Measurements from ENCODE around the gene IL26. TPM values are rescaled to one million over a fixed set of nuclear protein-coding genes. Genes with fewer than 3 reads are reported as not detected.

IL26 gene
- total RNA-seq, 1 experiment from 2014 or later, result not detected

- POLR2A ChIA-PET, result interaction anchor here (0.5 kb wide), 1 partner anchor 814 kb away, joined by 3 read pairs; no protein-coding TSS in a partner anchor
- CTCF ChIA-PET, result interaction anchor here (0.7 to 1.0 kb wide), 2 partner anchors 23 to 45 kb away, joined by 3 to 6 read pairs; no protein-coding TSS in a partner anchor
- intact Hi-C loops (cut with micrococcal nuclease; ENCODE audit: unreplicated experiment), result no loop called here
Observed at GRCh38 chr12:68158432-68158831, 67.2 kb downstream of the IL26 start.

DNA sequence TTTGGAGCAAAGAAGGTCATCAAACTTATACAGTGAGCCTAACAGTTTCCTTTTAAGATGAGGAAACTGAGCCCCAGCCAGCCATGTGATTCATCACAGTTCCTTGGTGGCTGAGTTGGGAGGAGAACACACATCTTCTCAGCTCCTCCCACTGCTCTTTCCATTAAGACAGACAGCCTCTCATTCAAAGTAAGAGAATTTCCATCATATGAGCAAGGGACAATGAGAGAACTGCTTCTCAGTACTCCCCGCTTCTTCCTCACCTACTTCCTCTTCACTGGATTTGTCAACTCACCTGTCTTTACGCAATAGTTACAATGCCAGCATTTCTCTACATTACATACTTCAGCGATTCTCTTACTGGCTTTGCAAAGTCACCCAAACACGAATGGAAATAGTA is 68.2 kb downstream of the IL26 start:
- H3K27ac ChIP-seq (ENCODE audit: low read length), result no peak overlapping the region
- ATAC-seq (no peak), DNase-seq (ENCODE audit: low read depth, low spot score) (no peak)
- peaks cover 11% of the 10 kb centered on the region for H3K27me3 ChIP-seq (ENCODE audit: control insufficient read depth, insufficient read depth, low read length)
- BruUV-seq (replicated peaks), result no TSS peak
- no peak overlapping the region for H3K4me3 ChIP-seq (ENCODE audit: low read depth in 2 of 2, low read length in 2 of 2)
- in situ Hi-C loops (cut with HindIII; ENCODE audit: low pct_unique_long_range_greater_than_20kb, low sequenced_read_pairs), result no loop called here
- no peaks in the 10 kb centered on the region for H3K4me1 ChIP-seq (ENCODE audit: control insufficient read depth, insufficient read depth, low read length)
- no peaks in the 10 kb centered on the region for H3K36me3 ChIP-seq (ENCODE audit: control insufficient read depth, insufficient read depth, low read length)
- intact Hi-C loops (cut with micrococcal nuclease; ENCODE audit: unreplicated experiment), result no loop called here
- TF ChIP-seq SIN3A (IDR thresholded peaks at IDR 0.05; ENCODE audit: borderline replicate concordance, insufficient read depth, low read depth, low read length) (no peak), POLR2AphosphoS5 (IDR thresholded peaks at IDR 0.05; ENCODE audit: low read depth, low read length) (no peak), CTCF (IDR thresholded peaks at IDR 0.05) (no peak), TCF7L2 (IDR thresholded peaks at IDR 0.05; ENCODE audit: low read depth, low read length) (no peak)
- TF ChIP-seq, protein P1, sequence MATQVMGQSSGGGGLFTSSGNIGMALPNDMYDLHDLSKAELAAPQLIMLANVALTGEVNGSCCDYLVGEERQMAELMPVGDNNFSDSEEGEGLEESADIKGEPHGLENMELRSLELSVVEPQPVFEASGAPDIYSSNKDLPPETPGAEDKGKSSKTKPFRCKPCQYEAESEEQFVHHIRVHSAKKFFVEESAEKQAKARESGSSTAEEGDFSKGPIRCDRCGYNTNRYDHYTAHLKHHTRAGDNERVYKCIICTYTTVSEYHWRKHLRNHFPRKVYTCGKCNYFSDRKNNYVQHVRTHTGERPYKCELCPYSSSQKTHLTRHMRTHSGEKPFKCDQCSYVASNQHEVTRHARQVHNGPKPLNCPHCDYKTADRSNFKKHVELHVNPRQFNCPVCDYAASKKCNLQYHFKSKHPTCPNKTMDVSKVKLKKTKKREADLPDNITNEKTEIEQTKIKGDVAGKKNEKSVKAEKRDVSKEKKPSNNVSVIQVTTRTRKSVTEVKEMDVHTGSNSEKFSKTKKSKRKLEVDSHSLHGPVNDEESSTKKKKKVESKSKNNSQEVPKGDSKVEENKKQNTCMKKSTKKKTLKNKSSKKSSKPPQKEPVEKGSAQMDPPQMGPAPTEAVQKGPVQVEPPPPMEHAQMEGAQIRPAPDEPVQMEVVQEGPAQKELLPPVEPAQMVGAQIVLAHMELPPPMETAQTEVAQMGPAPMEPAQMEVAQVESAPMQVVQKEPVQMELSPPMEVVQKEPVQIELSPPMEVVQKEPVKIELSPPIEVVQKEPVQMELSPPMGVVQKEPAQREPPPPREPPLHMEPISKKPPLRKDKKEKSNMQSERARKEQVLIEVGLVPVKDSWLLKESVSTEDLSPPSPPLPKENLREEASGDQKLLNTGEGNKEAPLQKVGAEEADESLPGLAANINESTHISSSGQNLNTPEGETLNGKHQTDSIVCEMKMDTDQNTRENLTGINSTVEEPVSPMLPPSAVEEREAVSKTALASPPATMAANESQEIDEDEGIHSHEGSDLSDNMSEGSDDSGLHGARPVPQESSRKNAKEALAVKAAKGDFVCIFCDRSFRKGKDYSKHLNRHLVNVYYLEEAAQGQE (IDR thresholded peaks at IDR 0.05; ENCODE audit: insufficient read depth in 1 of 2, low read depth in 2 of 2, low read length in 1 of 2), result no peak
- POLR2A ChIA-PET, result no interaction called here
- CTCF ChIA-PET, result no interaction called here
- H3K9me3 ChIP-seq (ENCODE audit: control insufficient read depth, insufficient read depth, low read depth, low read length), result no peaks in the 10 kb centered on the region

More at GRCh38 chr12:68158432-68158831, 67.2 kb downstream of the IL26 start:
- in situ Hi-C loops (cut with HindIII; ENCODE audit: low pct_unique_long_range_greater_than_20kb, low sequenced_read_pairs), result no loop called here
- no peak overlapping the region for H3K27ac ChIP-seq (ENCODE audit: low read length)
- H3K36me3 ChIP-seq (ENCODE audit: control insufficient read depth, insufficient read depth, low read length), result no peaks in the 10 kb centered on the region
- DNase-seq (ENCODE audit: low read depth, low spot score) (no peak), ATAC-seq (no peak)
- peaks cover 11% of the 10 kb centered on the region for H3K27me3 ChIP-seq (ENCODE audit: control insufficient read depth, insufficient read depth, low read length)
- no TSS peak for BruUV-seq (replicated peaks)
- no peaks in the 10 kb centered on the region for H3K4me1 ChIP-seq (ENCODE audit: control insufficient read depth, insufficient read depth, low read length)
- H3K9me3 ChIP-seq (ENCODE audit: control insufficient read depth, insufficient read depth, low read depth, low read length), result no peaks in the 10 kb centered on the region
- TF ChIP-seq CTCF (IDR thresholded peaks at IDR 0.05), result peak; percentile 59; the same call in 1 of the 2 replicates
- no peak for TF ChIP-seq POLR2AphosphoS5 (IDR thresholded peaks at IDR 0.05; ENCODE audit: low read depth, low read length)
- TF ChIP-seq, protein P1 (IDR thresholded peaks at IDR 0.05; ENCODE audit: insufficient read depth in 1 of 2, low read depth in 2 of 2, low read length in 1 of 2), result no peak
- no peak for TF ChIP-seq TCF7L2 (IDR thresholded peaks at IDR 0.05; ENCODE audit: low read depth, low read length)
- no peak for TF ChIP-seq SIN3A (IDR thresholded peaks at IDR 0.05; ENCODE audit: borderline replicate concordance, insufficient read depth, low read depth, low read length)
- H3K4me3 ChIP-seq (ENCODE audit: low read depth in 2 of 2, low read length in 2 of 2), result no peak overlapping the region
